CD4-positive, alpha-beta T cell (primary cell): Measurements from ENCODE around the gene TEDDM1. TPM values are rescaled to one million over a fixed set of nuclear protein-coding genes. Genes with fewer than 3 reads are reported as not detected.

Experiments used
- ATAC-seq: fragments of 200-7000 bp; cut with Tn5 transposase; one replicate; pipeline ENCODE4 v1.10.0; 2022; ENCODE audit warnings: mild to moderate bottlenecking; ENCODE audit not compliant: poor library complexity
- CTCF ChIA-PET: fragments of 350-600 bp; sonication (Branson Sonifier 250); formaldehyde crosslinking; loops from one replicate; lab custom pipeline; 2021; ENCODE audit warnings: antibody characterized with exemption, inconsistent platforms; lab: Charles Lee
- POLR2A ChIA-PET: fragments of 350-600 bp; sonication (Branson Sonifier 250); formaldehyde crosslinking; loops from one replicate; lab custom pipeline; 2021; ENCODE audit warnings: antibody characterized with exemption, inconsistent platforms; lab: Charles Lee
- DNase-seq, 14 experiments: peaks; one replicate each; pipeline ENCODE4 v3.0.0-alpha.2; 2013 to 2020; ENCODE audit warnings: mixed read lengths in 2 of 14
- H3K27ac ChIP-seq, 2 donors: one replicate each; pipeline versions ENCODE4 v1.5.1 to v1.7.0; 2013; ENCODE audit warnings: low read length in 2 of 2, low read depth in 1 of 2, mild to moderate bottlenecking in 1 of 2
- H3K27me3 ChIP-seq, 2 experiments: 1 replicate in 1 of 2; 2 replicates in 1 of 2; pipeline versions ENCODE4 v1.6.1 to v1.7.0; 2013; ENCODE audit warnings: low read length in 2 of 2, control low read depth in 1 of 2, mild to moderate bottlenecking in 1 of 2, moderate library complexity in 1 of 2; ENCODE audit not compliant: insufficient read depth in 2 of 2, control insufficient read depth in 1 of 2
- H3K36me3 ChIP-seq: one replicate; pipeline ENCODE4 v1.6.1; 2013; ENCODE audit warnings: low read length, control low read depth; ENCODE audit not compliant: insufficient read depth
- H3K4me1 ChIP-seq: one replicate; pipeline ENCODE4 v1.6.1; 2013; ENCODE audit warnings: low read length, control low read depth; ENCODE audit not compliant: insufficient read depth
- H3K4me3 ChIP-seq: one replicate; pipeline ENCODE4 v1.5.1; 2013; ENCODE audit warnings: mild to moderate bottlenecking, low read length, moderate library complexity
- H3K9me3 ChIP-seq, 2 experiments: 1 replicate in 1 of 2; 2 replicates in 1 of 2; pipeline versions ENCODE4 v1.6.1 to v1.7.0; 2013; ENCODE audit warnings: low read length in 2 of 2, mild to moderate bottlenecking in 2 of 2, control low read depth in 1 of 2, moderate library complexity in 1 of 2; ENCODE audit not compliant: control insufficient read depth in 1 of 2, insufficient read depth in 1 of 2
- H3K27ac Mint-ChIP-seq: one replicate; pipeline ENCODE4 v1.8.0; 2020; ENCODE audit warnings: mixed read lengths
- H3K27me3 Mint-ChIP-seq: one replicate; pipeline ENCODE4 v1.8.0; 2021; ENCODE audit warnings: mixed read lengths
- H3K36me3 Mint-ChIP-seq: one replicate; pipeline ENCODE4 v1.8.0; 2021; ENCODE audit warnings: low read depth, mixed read lengths
- H3K4me1 Mint-ChIP-seq: one replicate; pipeline ENCODE4 v1.8.0; 2021; ENCODE audit warnings: low read depth, mixed read lengths
- H3K4me3 Mint-ChIP-seq: one replicate; pipeline ENCODE4 v1.8.0; 2020; ENCODE audit warnings: mild to moderate bottlenecking, mixed read lengths
- H3K9me3 Mint-ChIP-seq: one replicate; pipeline ENCODE4 v1.8.0; 2020; ENCODE audit warnings: mixed read lengths
- CTCF ChIP-seq: fragments of 200-600 bp; IDR thresholded peaks from one replicate; pipeline ENCODE4 v1.8.0; 2022; ENCODE audit warnings: antibody characterized with exemption, mild to moderate bottlenecking
- intact Hi-C, 2 experiments: fragments of 100-400 bp; cut with DNase I in 1 of 2; cut with micrococcal nuclease in 1 of 2; formaldehyde crosslinking; loops; one replicate each; pipeline versions ENCODE4 v1.15.1 to v1.9.0; 2023 to 2025; cut with DNase I, micrococcal nuclease
- total RNA-seq, 174 experiments: library from RNA in 2 of 174; stranded (reverse) in 2 of 174; gene quantifications; one replicate each; pipeline ENCODE4 v1.2.3 and lab custom pipeline; 2021 to 2026

Gene TEDDM1
- total RNA-seq, 2 experiments from 2014 or later: not detected

DNA sequence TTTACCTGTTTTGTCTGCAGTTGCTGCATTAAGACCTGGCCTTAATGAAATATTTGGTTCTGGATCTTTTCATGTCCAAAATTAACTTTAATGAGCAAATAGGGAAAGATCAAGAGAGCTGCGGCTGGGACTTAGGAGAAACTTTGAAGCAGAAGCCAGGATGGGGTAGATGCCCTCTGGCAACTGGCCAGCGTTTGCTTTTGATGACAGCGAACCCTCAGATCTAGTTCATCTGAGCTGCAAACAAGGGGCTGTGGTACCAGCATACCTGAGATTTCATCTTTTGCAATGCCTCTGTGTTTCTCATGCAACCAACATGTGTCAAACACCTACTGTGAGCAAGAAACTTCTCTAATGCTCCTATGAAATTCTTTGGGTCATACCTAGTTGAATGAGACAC is 13.0 kb upstream of the TEDDM1 start:
- H3K27ac Mint-ChIP-seq: no peak overlapping the region
- ChIA-PET CTCF (interaction anchor here (0.7 kb wide), 1 partner anchor 332 kb away, joined by 3 read pairs; no protein-coding TSS in a partner anchor), POLR2A (no interaction called here)
- Histone ChIP-seq H3K27me3 (peaks cover 5 to 22% of the 10 kb centered on the region in 2 experiments), H3K27ac (no peak overlapping the region), H3K4me1 (no peaks in the 10 kb centered on the region), H3K9me3 (no peaks in the 10 kb centered on the region), H3K4me3 (no peak overlapping the region), H3K36me3 (no peaks in the 10 kb centered on the region)
- no peak for TF ChIP-seq CTCF
- DNase-seq: no peak
- peaks cover 67% of the 10 kb centered on the region for H3K27me3 Mint-ChIP-seq
- H3K4me1 Mint-ChIP-seq: no peaks in the 10 kb centered on the region
- ATAC-seq: no peak
- no peaks in the 10 kb centered on the region for H3K36me3 Mint-ChIP-seq
- H3K4me3 Mint-ChIP-seq: no peak overlapping the region
- intact Hi-C loops: no loop called here
- no peaks in the 10 kb centered on the region for H3K9me3 Mint-ChIP-seq

- TF ChIP-seq CTCF: no peak
- Mint-ChIP-seq H3K4me3 (no peak overlapping the region), H3K36me3 (no peaks in the 10 kb centered on the region), H3K9me3 (no peaks in the 10 kb centered on the region), H3K27me3 (peaks cover 71% of the 10 kb centered on the region), H3K27ac (no peak overlapping the region), H3K4me1 (no peaks in the 10 kb centered on the region)
- DNase-seq (no peak), ATAC-seq (no peak)
- Histone ChIP-seq H3K36me3 (no peaks in the 10 kb centered on the region), H3K4me1 (no peaks in the 10 kb centered on the region), H3K27me3 (peaks cover 15 to 22% of the 10 kb centered on the region in 2 experiments), H3K27ac (no peak overlapping the region), H3K9me3 (no peaks in the 10 kb centered on the region), H3K4me3 (no peak overlapping the region)
- intact Hi-C loops: no loop called here
- ChIA-PET POLR2A (no interaction called here), CTCF (no interaction called here)
Measured at GRCh38 chr1:182410620-182411273, 10.3 kb upstream of the TEDDM1 start.

DNA sequence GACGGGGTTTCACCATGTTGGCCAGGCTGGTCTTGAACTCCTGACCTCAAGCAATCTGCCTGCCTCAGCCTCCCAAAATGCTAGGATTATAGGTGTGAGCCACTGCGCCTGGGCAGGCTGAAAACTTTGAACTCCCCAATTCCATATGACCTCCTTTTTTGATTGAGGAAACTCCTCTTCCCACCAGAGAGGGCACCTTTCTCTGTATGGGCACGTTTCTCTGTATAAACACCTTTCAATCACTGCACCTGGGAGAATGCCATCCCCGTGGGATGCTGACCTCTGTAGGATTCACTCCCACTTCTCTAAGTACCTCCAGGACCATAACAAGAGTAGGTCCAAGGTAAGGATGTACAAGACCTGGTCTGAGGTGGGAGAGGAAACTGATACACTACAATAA is 9.7 kb upstream of the TEDDM1 start:
- CTCF ChIA-PET: no interaction called here
- Histone ChIP-seq H3K36me3 (no peaks in the 10 kb centered on the region), H3K27ac (no peak overlapping the region), H3K4me3 (no peak overlapping the region), H3K27me3 (peaks cover 15 to 20% of the 10 kb centered on the region in 2 experiments), H3K4me1 (no peaks in the 10 kb centered on the region), H3K9me3 (no peaks in the 10 kb centered on the region)
- ATAC-seq: no peak
- no peaks in the 10 kb centered on the region for H3K4me1 Mint-ChIP-seq
- no peak overlapping the region for H3K4me3 Mint-ChIP-seq
- no peak for DNase-seq
- TF ChIP-seq CTCF: no peak
- peaks cover 69% of the 10 kb centered on the region for H3K27me3 Mint-ChIP-seq
- intact Hi-C loops: no loop called here
- no peaks in the 10 kb centered on the region for H3K9me3 Mint-ChIP-seq
- H3K36me3 Mint-ChIP-seq: no peaks in the 10 kb centered on the region
- POLR2A ChIA-PET: no interaction called here
- H3K27ac Mint-ChIP-seq: no peak overlapping the region
